B cell (primary cell): Measurements from ENCODE around the gene EMP2.

Experiments used
- CTCF ChIP-seq: fragments of 200-600 bp; IDR thresholded peaks from one replicate; pipeline ENCODE4 v1.8.0; 2022; ENCODE audit warnings: antibody characterized with exemption, mild to moderate bottlenecking
- EZH2 ChIP-seq: IDR thresholded peaks from 2 replicates; pipeline ENCODE4 v1.6.1; 2012; ENCODE audit warnings: borderline replicate concordance, low read depth, mild to moderate bottlenecking, moderate library complexity, low read length; ENCODE audit not compliant: insufficient read depth, poor library complexity, severe bottlenecking

DNA sequence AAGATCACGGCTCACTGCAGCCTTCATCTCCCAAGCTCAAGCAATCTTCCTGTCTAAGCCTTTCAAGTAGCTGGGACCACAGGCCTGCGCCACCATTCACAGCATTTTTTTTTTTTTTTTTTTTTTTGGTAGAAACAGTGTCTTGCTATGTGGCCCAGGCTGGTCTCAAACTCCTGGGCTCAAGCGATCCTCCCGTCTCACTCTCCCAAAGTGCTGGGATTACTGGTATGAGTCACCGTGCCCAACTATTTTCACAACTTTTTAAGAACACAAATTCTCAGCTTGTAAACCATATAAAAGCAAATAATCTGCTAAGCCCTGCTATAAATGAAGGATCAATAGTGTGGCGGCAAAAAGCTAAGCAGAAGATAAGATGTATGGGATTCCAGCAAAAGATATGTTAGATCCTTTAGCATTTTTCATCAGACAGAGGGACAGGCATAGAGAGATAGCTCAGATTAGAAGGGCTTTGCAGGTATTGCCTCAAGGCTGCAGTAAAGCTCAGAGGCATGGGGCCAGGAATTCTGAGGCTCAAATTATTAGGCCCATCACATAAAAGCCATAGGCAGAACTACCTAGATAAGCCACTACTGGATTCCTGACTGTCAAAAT lies 55.1 kb downstream of the EMP2 start:
- TF ChIP-seq CTCF, result no peak
- TF ChIP-seq EZH2, result no peak
